SHP77 treated with DMSO at 0.1 percent for 48 hours (cell line): Measurements from ENCODE around the gene RASAL1.

Experiments
- DNase-seq: peaks from one replicate; lab custom pipeline; 2025; lab: John Stamatoyannopoulos, UW

The RASAL1 gene

GRCh38 chr12:113162102-113163029, 26.8 kb upstream of the RASAL1 start:
- DNase-seq = no peak

- no peak for DNase-seq
Observed at GRCh38 chr12:113161415-113162016, 26.0 kb upstream of the RASAL1 start.

GRCh38 chr12:113159937-113160336, 24.4 kb upstream of the RASAL1 start:
- no peak for DNase-seq

- no peak for DNase-seq
Observed at GRCh38 chr12:113158439-113159203, 23.1 kb upstream of the RASAL1 start.

- DNase-seq = no peak
Observed at GRCh38 chr12:113157218-113157859, 21.8 kb upstream of the RASAL1 start.

- no peak for DNase-seq
Observed at GRCh38 chr12:113155646-113156045, 20.1 kb upstream of the RASAL1 start.

GRCh38 chr12:113155060-113155459, 19.5 kb upstream of the RASAL1 start:
- no peak for DNase-seq

GRCh38 chr12:113154351-113154973, 18.9 kb upstream of the RASAL1 start:
- DNase-seq = no peak

- peak; percentile 51 for DNase-seq
Observed at GRCh38 chr12:113152835-113153814, 17.6 kb upstream of the RASAL1 start.

GRCh38 chr12:113152196-113152834, 16.8 kb upstream of the RASAL1 start:
- no peak for DNase-seq

- DNase-seq = no peak
Observed at GRCh38 chr12:113151655-113152054, 16.1 kb upstream of the RASAL1 start.

- DNase-seq = peak; percentile 11
Observed at GRCh38 chr12:113149361-113150150, 14.0 kb upstream of the RASAL1 start, which contains the start of gene CFAP73. Gene CFAP73, plus strand, starts transcription at chr12:113149724. Its CDS starts 134 bp downstream, at chr12:113149858.

- DNase-seq = no peak
Observed at GRCh38 chr12:113146999-113147398, 11.4 kb upstream of the RASAL1 start.

GRCh38 chr12:113145720-113146551, 10.4 kb upstream of the RASAL1 start:
- DNase-seq = no peak

GRCh38 chr12:113144806-113145205, 9.2 kb upstream of the RASAL1 start:
- no peak for DNase-seq

GRCh38 chr12:113143959-113144358, 8.4 kb upstream of the RASAL1 start:
- DNase-seq = no peak

GRCh38 chr12:113142886-113143332, 7.3 kb upstream of the RASAL1 start:
- DNase-seq = no peak
